Measurements from ENCODE around the gene NUBPL. TPM values are rescaled to one million over a fixed set of nuclear protein-coding genes. Genes with fewer than 3 reads are reported as not detected.

NUBPL gene
- total RNA-seq, 2 donors from 2014 or later = 9.2 to 30.0 TPM

GRCh38 chr14:31582286-31582691, 21.1 kb downstream of the NUBPL start:
- no peaks in the 10 kb centered on the region for H3K36me3 ChIP-seq
- peak overlapping the region; percentile 5 to 14 for H3K27ac ChIP-seq
- ATAC-seq (ENCODE audit: insufficient number of reproducible peaks, low FRiP score, low read depth) = no peak
- TF ChIP-seq, protein P1, sequence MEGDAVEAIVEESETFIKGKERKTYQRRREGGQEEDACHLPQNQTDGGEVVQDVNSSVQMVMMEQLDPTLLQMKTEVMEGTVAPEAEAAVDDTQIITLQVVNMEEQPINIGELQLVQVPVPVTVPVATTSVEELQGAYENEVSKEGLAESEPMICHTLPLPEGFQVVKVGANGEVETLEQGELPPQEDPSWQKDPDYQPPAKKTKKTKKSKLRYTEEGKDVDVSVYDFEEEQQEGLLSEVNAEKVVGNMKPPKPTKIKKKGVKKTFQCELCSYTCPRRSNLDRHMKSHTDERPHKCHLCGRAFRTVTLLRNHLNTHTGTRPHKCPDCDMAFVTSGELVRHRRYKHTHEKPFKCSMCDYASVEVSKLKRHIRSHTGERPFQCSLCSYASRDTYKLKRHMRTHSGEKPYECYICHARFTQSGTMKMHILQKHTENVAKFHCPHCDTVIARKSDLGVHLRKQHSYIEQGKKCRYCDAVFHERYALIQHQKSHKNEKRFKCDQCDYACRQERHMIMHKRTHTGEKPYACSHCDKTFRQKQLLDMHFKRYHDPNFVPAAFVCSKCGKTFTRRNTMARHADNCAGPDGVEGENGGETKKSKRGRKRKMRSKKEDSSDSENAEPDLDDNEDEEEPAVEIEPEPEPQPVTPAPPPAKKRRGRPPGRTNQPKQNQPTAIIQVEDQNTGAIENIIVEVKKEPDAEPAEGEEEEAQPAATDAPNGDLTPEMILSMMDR (IDR thresholded peaks at IDR 0.05) = no peak
- H3K9me3 ChIP-seq = no peaks in the 10 kb centered on the region
- peak overlapping the region; percentile 8 for H3K4me3 ChIP-seq
- H3K4me1 ChIP-seq (ENCODE audit: control insufficient read depth in 1 of 2, low read depth in 2 of 2) = peaks cover 3 to 32% of the 10 kb centered on the region in 2 donors
- H3K27me3 ChIP-seq (replicated peaks; ENCODE audit: insufficient read depth) = no peaks in the 10 kb centered on the region
- no peak for DNase-seq (ENCODE audit: low spot score)

GRCh38 chr14:31582836-31583452, 21.7 kb downstream of the NUBPL start:
- Histone ChIP-seq H3K27me3 (replicated peaks; ENCODE audit: insufficient read depth) (no peaks in the 10 kb centered on the region), H3K36me3 (no peaks in the 10 kb centered on the region), H3K9me3 (no peaks in the 10 kb centered on the region), H3K4me1 (ENCODE audit: control insufficient read depth in 1 of 2, low read depth in 2 of 2) (peaks cover 3 to 25% of the 10 kb centered on the region in 2 donors), H3K27ac (peak overlapping the region; percentile 5 to 14), H3K4me3 (peak overlapping the region; percentile 8)
- ATAC-seq (ENCODE audit: insufficient number of reproducible peaks, low FRiP score, low read depth) (no peak), DNase-seq (ENCODE audit: low spot score) (no peak)
- TF ChIP-seq, protein P1 (IDR thresholded peaks at IDR 0.05) = no peak

DNA sequence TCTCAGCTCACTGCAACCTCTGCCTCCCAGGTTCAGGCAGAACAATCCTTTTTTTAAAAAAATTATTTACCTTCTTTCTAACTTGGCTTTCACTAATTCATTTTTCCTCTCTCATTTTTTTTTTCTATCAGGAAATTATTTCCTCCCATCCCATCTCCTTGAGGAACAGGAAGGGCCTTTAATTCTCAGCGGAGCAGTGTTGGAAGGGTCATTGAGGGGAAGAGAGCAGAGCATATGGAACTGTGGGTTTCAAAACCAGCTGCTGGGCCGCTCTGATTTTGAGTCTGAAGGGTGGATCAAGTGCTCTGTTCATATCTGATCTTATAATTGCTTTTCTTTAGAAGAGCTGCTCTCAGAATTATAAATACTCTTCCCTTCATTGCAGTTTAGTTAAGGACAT, 29.0 kb downstream of the NUBPL start:
- Histone ChIP-seq H3K4me1 (ENCODE audit: control insufficient read depth in 1 of 2, low read depth in 2 of 2) (no peaks in the 10 kb centered on the region), H3K27ac (no peak overlapping the region), H3K36me3 (no peaks in the 10 kb centered on the region), H3K4me3 (no peak overlapping the region), H3K27me3 (replicated peaks; ENCODE audit: insufficient read depth) (no peaks in the 10 kb centered on the region), H3K9me3 (no peaks in the 10 kb centered on the region)
- TF ChIP-seq, protein P1 (IDR thresholded peaks at IDR 0.05) = no peak
- no peak for ATAC-seq (ENCODE audit: insufficient number of reproducible peaks, low FRiP score, low read depth)
- DNase-seq (ENCODE audit: low spot score) = no peak

DNA sequence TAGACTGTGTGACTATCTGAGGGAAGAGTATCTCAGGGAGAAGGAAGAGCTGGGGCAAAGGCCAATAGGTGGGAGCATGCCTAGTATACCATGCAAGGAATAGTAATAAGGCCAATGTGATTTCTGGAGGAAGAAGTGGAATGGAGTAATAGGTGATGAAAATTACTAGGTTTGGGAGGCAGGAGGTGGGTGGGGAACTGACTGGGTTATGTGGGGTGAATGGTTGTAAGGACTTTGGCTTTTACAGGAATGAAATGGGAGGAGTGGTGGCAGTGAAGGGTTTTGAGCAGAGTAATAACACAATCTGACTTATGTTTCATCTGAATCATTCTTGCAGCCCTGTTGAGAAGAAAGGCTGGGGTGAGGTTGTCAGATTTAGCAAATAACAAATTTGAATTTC, 30.9 kb downstream of the NUBPL start:
- no peaks in the 10 kb centered on the region for H3K9me3 ChIP-seq
- no peak overlapping the region for H3K4me3 ChIP-seq
- no peaks in the 10 kb centered on the region for H3K4me1 ChIP-seq (ENCODE audit: control insufficient read depth in 1 of 2, low read depth in 2 of 2)
- no peak for ATAC-seq (ENCODE audit: insufficient number of reproducible peaks, low FRiP score, low read depth)
- H3K36me3 ChIP-seq = no peaks in the 10 kb centered on the region
- no peak for DNase-seq (ENCODE audit: low spot score)
- TF ChIP-seq, protein P1 (IDR thresholded peaks at IDR 0.05) = no peak
- no peak overlapping the region for H3K27ac ChIP-seq
- no peaks in the 10 kb centered on the region for H3K27me3 ChIP-seq (replicated peaks; ENCODE audit: insufficient read depth)

GRCh38 chr14:31592631-31593030, 31.4 kb downstream of the NUBPL start:
- Histone ChIP-seq H3K27me3 (replicated peaks; ENCODE audit: insufficient read depth) (no peaks in the 10 kb centered on the region), H3K9me3 (no peaks in the 10 kb centered on the region), H3K4me3 (no peak overlapping the region), H3K4me1 (ENCODE audit: control insufficient read depth in 1 of 2, low read depth in 2 of 2) (no peaks in the 10 kb centered on the region), H3K27ac (no peak overlapping the region), H3K36me3 (no peaks in the 10 kb centered on the region)
- no peak for ATAC-seq (ENCODE audit: insufficient number of reproducible peaks, low FRiP score, low read depth)
- no peak for DNase-seq (ENCODE audit: low spot score)
- TF ChIP-seq, protein P1 (IDR thresholded peaks at IDR 0.05) = no peak

All from thoracic aorta (tissue), 2 donors.